ENCODE measurements around the gene NUP37. TPM values are rescaled to one million over a fixed set of nuclear protein-coding genes. Genes with fewer than 3 reads are reported as not detected.

The NUP37 gene
- total RNA-seq, 2 experiments from 2014 or later = 32.9 to 72.8 TPM

DNA sequence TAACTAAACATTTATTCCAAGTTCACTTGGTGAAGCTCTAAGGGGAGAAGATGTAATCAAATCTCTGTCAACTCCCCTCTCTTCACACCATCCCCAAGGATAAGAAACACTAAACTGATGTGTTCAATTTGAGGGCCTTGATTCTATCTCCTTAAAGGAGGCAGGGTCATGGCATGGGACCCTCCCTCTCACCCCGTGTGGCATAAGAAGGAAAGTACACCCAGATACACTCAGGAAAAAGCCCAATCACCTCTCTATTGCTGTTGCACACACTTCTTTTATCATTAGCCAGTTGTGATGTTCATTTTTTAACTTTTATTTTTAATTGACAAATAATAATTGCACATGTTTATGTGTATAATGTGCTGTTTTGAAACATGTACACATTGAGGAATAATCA is 93.2 kb downstream of the NUP37 start:
- H3K9me3 ChIP-seq (ENCODE audit: low read length) = no peaks in the 10 kb centered on the region
- H3K4me2 ChIP-seq (ENCODE audit: low read length) = no peak overlapping the region
- peaks cover 9% of the 10 kb centered on the region; the same call in 1 of the 2 replicates for H3K36me3 ChIP-seq (ENCODE audit: insufficient read depth, low read length)
- H3K27ac ChIP-seq (ENCODE audit: low read depth, low read length, poor library complexity, severe bottlenecking) = no peak overlapping the region
- no TSS peak for BruUV-seq (replicated peaks)
- no peaks in the 10 kb centered on the region for H3K9me2 ChIP-seq (ENCODE audit: insufficient read depth, low read length)
- H3K79me2 ChIP-seq (ENCODE audit: insufficient read depth, low read depth, low read length) = no peaks in the 10 kb centered on the region
- no peak overlapping the region for H3K4me3 ChIP-seq (ENCODE audit: low read depth, low read length, poor library complexity, severe bottlenecking)
- CTCF ChIA-PET (ENCODE audit: unreplicated experiment) = no interaction called here
- H4K20me1 ChIP-seq (ENCODE audit: insufficient read depth, low read length) = no peaks in the 10 kb centered on the region
- H3K4me1 ChIP-seq (ENCODE audit: insufficient read depth, low read length, poor library complexity, severe bottlenecking) = no peaks in the 10 kb centered on the region
- TF ChIP-seq, protein P1, sequence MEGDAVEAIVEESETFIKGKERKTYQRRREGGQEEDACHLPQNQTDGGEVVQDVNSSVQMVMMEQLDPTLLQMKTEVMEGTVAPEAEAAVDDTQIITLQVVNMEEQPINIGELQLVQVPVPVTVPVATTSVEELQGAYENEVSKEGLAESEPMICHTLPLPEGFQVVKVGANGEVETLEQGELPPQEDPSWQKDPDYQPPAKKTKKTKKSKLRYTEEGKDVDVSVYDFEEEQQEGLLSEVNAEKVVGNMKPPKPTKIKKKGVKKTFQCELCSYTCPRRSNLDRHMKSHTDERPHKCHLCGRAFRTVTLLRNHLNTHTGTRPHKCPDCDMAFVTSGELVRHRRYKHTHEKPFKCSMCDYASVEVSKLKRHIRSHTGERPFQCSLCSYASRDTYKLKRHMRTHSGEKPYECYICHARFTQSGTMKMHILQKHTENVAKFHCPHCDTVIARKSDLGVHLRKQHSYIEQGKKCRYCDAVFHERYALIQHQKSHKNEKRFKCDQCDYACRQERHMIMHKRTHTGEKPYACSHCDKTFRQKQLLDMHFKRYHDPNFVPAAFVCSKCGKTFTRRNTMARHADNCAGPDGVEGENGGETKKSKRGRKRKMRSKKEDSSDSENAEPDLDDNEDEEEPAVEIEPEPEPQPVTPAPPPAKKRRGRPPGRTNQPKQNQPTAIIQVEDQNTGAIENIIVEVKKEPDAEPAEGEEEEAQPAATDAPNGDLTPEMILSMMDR (conservative IDR thresholded peaks at IDR 0.05; ENCODE audit: low read length) = peak; percentile 48
- TF ChIP-seq EZH2phosphoT487 (IDR thresholded peaks at IDR 0.05; ENCODE audit: borderline replicate concordance, low read depth, low read length) = no peak
- intact Hi-C loops (cut with micrococcal nuclease; ENCODE audit: unreplicated experiment) = no loop called here
- POLR2A ChIA-PET = interaction anchor here (1.1 kb wide), 1 partner anchor 92 kb away, joined by 3 read pairs; no protein-coding TSS in a partner anchor
- H2AFZ ChIP-seq (ENCODE audit: low read length) = no peak overlapping the region
- DNase-seq (ENCODE audit: low spot score) = peak; percentile 8

DNA sequence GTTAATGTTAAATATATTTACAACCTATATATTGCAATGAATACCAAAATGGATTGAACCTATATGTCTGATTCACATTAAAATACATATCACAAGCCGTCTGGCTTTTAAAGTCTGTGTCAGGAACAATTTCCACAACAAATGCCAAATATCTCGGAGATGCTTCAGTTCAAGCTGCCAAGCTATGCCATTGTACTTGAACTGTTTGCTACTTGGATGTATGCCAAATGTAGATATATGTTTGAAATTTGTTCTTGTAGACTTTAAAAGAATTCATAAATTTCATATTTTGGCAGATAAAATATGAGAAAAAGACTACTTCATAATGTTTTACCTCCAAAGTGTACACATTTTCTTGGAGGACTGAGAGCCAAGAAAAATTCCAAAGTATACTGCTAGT is 95.1 kb downstream of the NUP37 start:
- Histone ChIP-seq H3K4me3 (ENCODE audit: low read depth, low read length, poor library complexity, severe bottlenecking) (no peak overlapping the region), H3K36me3 (ENCODE audit: insufficient read depth, low read length) (peaks cover 9% of the 10 kb centered on the region; the same call in 1 of the 2 replicates), H3K9me3 (ENCODE audit: low read length) (no peaks in the 10 kb centered on the region), H3K4me2 (ENCODE audit: low read length) (no peak overlapping the region), H3K27ac (ENCODE audit: low read depth, low read length, poor library complexity, severe bottlenecking) (no peak overlapping the region), H3K9me2 (ENCODE audit: insufficient read depth, low read length) (no peaks in the 10 kb centered on the region), H2AFZ (ENCODE audit: low read length) (no peak overlapping the region), H4K20me1 (ENCODE audit: insufficient read depth, low read length) (no peaks in the 10 kb centered on the region), H3K4me1 (ENCODE audit: insufficient read depth, low read length, poor library complexity, severe bottlenecking) (no peaks in the 10 kb centered on the region), H3K79me2 (ENCODE audit: insufficient read depth, low read depth, low read length) (no peaks in the 10 kb centered on the region)
- CTCF ChIA-PET (ENCODE audit: unreplicated experiment) = interaction anchor here (1.2 kb wide), 1 partner anchor 15 kb away, joined by 4 read pairs; no protein-coding TSS in a partner anchor
- POLR2A ChIA-PET = interaction anchor here (0.7 to 1.4 kb wide), 2 partner anchors 9 to 25 kb away, joined by 3 to 5 read pairs; no protein-coding TSS in a partner anchor
- no peak for DNase-seq (ENCODE audit: low spot score)
- TF ChIP-seq EZH2phosphoT487 (IDR thresholded peaks at IDR 0.05; ENCODE audit: borderline replicate concordance, low read depth, low read length) = no peak
- TF ChIP-seq, protein P1 (conservative IDR thresholded peaks at IDR 0.05; ENCODE audit: low read length) = no peak
- intact Hi-C loops (cut with micrococcal nuclease; ENCODE audit: unreplicated experiment) = no loop called here
- no TSS peak for BruUV-seq (replicated peaks)

DNA sequence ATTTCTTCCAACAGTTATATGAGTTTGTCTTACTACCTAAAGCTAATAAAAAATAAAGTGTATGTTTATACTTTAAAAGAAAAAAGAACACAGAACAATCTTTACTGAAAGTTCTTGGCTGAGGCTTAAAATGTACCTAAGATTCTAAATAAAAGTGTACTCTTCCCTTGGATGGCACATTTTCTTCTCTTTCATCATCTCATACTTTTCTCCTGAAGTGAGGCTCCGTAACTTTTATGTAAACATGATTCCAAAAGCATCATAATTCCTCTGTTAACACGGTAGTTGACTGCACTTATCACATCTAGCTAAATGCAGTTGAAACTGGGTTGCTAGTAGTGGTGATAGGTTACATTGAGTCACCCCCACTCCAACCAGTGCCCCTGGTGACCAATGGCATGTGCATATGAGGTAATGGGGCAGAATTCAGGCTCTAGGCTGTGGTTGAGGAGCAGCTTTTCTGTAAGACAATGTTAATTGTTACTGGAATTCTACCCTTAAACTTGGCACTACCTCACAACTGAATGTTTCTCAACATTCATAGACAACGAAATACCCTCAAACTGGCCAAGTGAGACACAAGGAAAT is 96.5 kb downstream of the NUP37 start:
- CTCF ChIA-PET (ENCODE audit: unreplicated experiment) = interaction anchor here (1.2 kb wide), 1 partner anchor 13 kb away, joined by 4 read pairs; no protein-coding TSS in a partner anchor
- no peaks in the 10 kb centered on the region for H3K79me2 ChIP-seq (ENCODE audit: insufficient read depth, low read depth, low read length)
- POLR2A ChIA-PET = interaction anchor here (1.0 to 1.4 kb wide), 3 partner anchors 8 to 11 kb away, joined by 3 to 5 read pairs (median 3); no protein-coding TSS in a partner anchor

More for the DNA sequence above, 96.5 kb downstream of the NUP37 start:
- no peaks in the 10 kb centered on the region for H3K9me3 ChIP-seq (ENCODE audit: low read length)
- H2AFZ ChIP-seq (ENCODE audit: low read length) = no peak overlapping the region
- intact Hi-C loops (cut with micrococcal nuclease; ENCODE audit: unreplicated experiment) = no loop called here
- H3K4me2 ChIP-seq (ENCODE audit: low read length) = no peak overlapping the region
- no peaks in the 10 kb centered on the region for H3K4me1 ChIP-seq (ENCODE audit: insufficient read depth, low read length, poor library complexity, severe bottlenecking)
- no TSS peak for BruUV-seq (replicated peaks)
- no peaks in the 10 kb centered on the region for H3K9me2 ChIP-seq (ENCODE audit: insufficient read depth, low read length)
- H4K20me1 ChIP-seq (ENCODE audit: insufficient read depth, low read length) = no peaks in the 10 kb centered on the region
- no peak for TF ChIP-seq EZH2phosphoT487 (IDR thresholded peaks at IDR 0.05; ENCODE audit: borderline replicate concordance, low read depth, low read length)
- H3K4me3 ChIP-seq (ENCODE audit: low read depth, low read length, poor library complexity, severe bottlenecking) = no peak overlapping the region
- DNase-seq (ENCODE audit: low spot score) = no peak
- peaks cover 9% of the 10 kb centered on the region; the same call in 1 of the 2 replicates for H3K36me3 ChIP-seq (ENCODE audit: insufficient read depth, low read length)
- H3K27ac ChIP-seq (ENCODE audit: low read depth, low read length, poor library complexity, severe bottlenecking) = no peak overlapping the region

Other genes with a start within 250 kb of the NUP37 start
- gene DRAM1, start 242.5 kb downstream of the NUP37 start, total RNA-seq (2014; rRNA removed; shearing (Covaris generic)) = 0.77 TPM in 1 of 2 replicates, not detected in the other
- not detected in 2 replicates for gene DRAM1, start 242.5 kb downstream of the NUP37 start, total RNA-seq (2022)
- gene WASHC3, start 58.1 kb downstream of the NUP37 start, total RNA-seq (2014; rRNA removed; shearing (Covaris generic)) = 28.4 and 29.2 TPM in 2 replicates
- gene WASHC3, start 58.1 kb downstream of the NUP37 start, total RNA-seq (2022) = 33.3 and 34.4 TPM in 2 replicates
- gene PARPBP, start 69 bp upstream of the NUP37 start, total RNA-seq (2014; rRNA removed; shearing (Covaris generic)) = 32.9 and 48.8 TPM in 2 replicates
- 48.3 and 49.8 TPM in 2 replicates for gene PARPBP, start 69 bp upstream of the NUP37 start, total RNA-seq (2022)
- not detected in 2 replicates for gene PMCH, start 77.7 kb upstream of the NUP37 start, total RNA-seq (2014; rRNA removed; shearing (Covaris generic))
- gene PMCH, start 77.7 kb upstream of the NUP37 start, total RNA-seq (2022) = not detected in 2 replicates